Activated CD8-positive, alpha-beta T cell treated with anti-CD3 and anti-CD28 coated beads for 36 hours (primary cell): ENCODE data around the gene IFNA7. TPM values are rescaled to one million over a fixed set of nuclear protein-coding genes. Genes with fewer than 3 reads are reported as not detected.
"Not testable (repeated sequence)": the region's sequence is repeated elsewhere in the genome, so short reads cannot be mapped to it uniquely, and the experiment has no call there.

Experiments
- ATAC-seq: fragments of 200-7000 bp; cut with Tn5 transposase; one replicate; pipeline ENCODE4 v1.10.0; 2021; ENCODE audit warnings: mild to moderate bottlenecking, moderate library complexity
- CTCF ChIA-PET: fragments of 350-600 bp; sonication (Branson Sonifier 250); formaldehyde crosslinking; loops from one replicate; lab custom pipeline; 2021; ENCODE audit warnings: antibody characterized with exemption; lab: Charles Lee
- POLR2A ChIA-PET: fragments of 350-600 bp; sonication (Branson Sonifier 250); formaldehyde crosslinking; loops from one replicate; lab custom pipeline; 2021; ENCODE audit warnings: antibody characterized with exemption; lab: Charles Lee
- DNase-seq: peaks from one replicate; pipeline ENCODE4 v3.0.0-alpha.2; 2020
- H3K27ac Mint-ChIP-seq: one replicate; pipeline ENCODE4 v1.8.0; 2021; ENCODE audit warnings: mild to moderate bottlenecking, mixed read lengths
- H3K27me3 Mint-ChIP-seq: one replicate; pipeline ENCODE4 v1.8.0; 2021; ENCODE audit warnings: mixed read lengths
- H3K36me3 Mint-ChIP-seq: one replicate; pipeline ENCODE4 v1.8.0; 2021; ENCODE audit warnings: low read depth, mixed read lengths
- H3K4me1 Mint-ChIP-seq: one replicate; pipeline ENCODE4 v1.8.0; 2021; ENCODE audit warnings: low read depth, mixed read lengths
- H3K4me3 Mint-ChIP-seq: one replicate; pipeline ENCODE4 v1.8.0; 2021; ENCODE audit warnings: mild to moderate bottlenecking, moderate library complexity, mixed read lengths
- H3K9me3 Mint-ChIP-seq: one replicate; pipeline ENCODE4 v1.8.0; 2021; ENCODE audit warnings: mixed read lengths
- intact Hi-C: fragments of 100-400 bp; cut with micrococcal nuclease; formaldehyde crosslinking; loops from one replicate; pipeline ENCODE4 v1.10.0; 2022
- total RNA-seq, 2 experiments: library from RNA; stranded (reverse); gene quantifications; one replicate each; pipeline ENCODE4 v1.2.3, GENCODE V29; 2021
- TF ChIP-seq, protein P1 (sequence below): fragments of 200-600 bp; IDR thresholded peaks from one replicate; pipeline ENCODE4 v1.8.0; 2022; ENCODE audit warnings: antibody characterized with exemption, mild to moderate bottlenecking

IFNA7 gene
- not detected for total RNA-seq

GRCh38 chr9:21202105-21202504 is at the start of gene IFNA7:
Gene IFNA7, minus strand, starts transcription at chr9:21202205. Its CDS starts 40 bp downstream, at chr9:21202165.
- H3K4me3 Mint-ChIP-seq, H3K27me3 Mint-ChIP-seq, H3K4me1 Mint-ChIP-seq, H3K9me3 Mint-ChIP-seq, intact Hi-C loops, H3K36me3 Mint-ChIP-seq, DNase-seq, ATAC-seq, POLR2A ChIA-PET, H3K27ac Mint-ChIP-seq: not testable (repeated sequence)
- CTCF ChIA-PET, result interaction anchor here (0.6 to 1.5 kb wide), 3 partner anchors 11 to 194 kb away, joined by 3 read pairs; no protein-coding TSS in a partner anchor

GRCh38 chr9:21251638-21252037 is 49.6 kb upstream of the IFNA7 start:
- intact Hi-C loops, result no loop called here
- CTCF ChIA-PET, result interaction anchor here (0.9 to 4.5 kb wide), 12 partner anchors 12 to 182 kb away, joined by 3 to 37 read pairs (median 5); partner anchors contain the start of gene IFNA14
- POLR2A ChIA-PET, result no interaction called here
- Mint-ChIP-seq H3K36me3 (no peaks in the 10 kb centered on the region), H3K27me3 (peaks cover 3% of the 10 kb centered on the region), H3K9me3 (no peaks in the 10 kb centered on the region), H3K4me1 (peaks cover 5% of the 10 kb centered on the region), H3K27ac (no peak overlapping the region), H3K4me3 (no peak overlapping the region)
- TF ChIP-seq, protein P1, sequence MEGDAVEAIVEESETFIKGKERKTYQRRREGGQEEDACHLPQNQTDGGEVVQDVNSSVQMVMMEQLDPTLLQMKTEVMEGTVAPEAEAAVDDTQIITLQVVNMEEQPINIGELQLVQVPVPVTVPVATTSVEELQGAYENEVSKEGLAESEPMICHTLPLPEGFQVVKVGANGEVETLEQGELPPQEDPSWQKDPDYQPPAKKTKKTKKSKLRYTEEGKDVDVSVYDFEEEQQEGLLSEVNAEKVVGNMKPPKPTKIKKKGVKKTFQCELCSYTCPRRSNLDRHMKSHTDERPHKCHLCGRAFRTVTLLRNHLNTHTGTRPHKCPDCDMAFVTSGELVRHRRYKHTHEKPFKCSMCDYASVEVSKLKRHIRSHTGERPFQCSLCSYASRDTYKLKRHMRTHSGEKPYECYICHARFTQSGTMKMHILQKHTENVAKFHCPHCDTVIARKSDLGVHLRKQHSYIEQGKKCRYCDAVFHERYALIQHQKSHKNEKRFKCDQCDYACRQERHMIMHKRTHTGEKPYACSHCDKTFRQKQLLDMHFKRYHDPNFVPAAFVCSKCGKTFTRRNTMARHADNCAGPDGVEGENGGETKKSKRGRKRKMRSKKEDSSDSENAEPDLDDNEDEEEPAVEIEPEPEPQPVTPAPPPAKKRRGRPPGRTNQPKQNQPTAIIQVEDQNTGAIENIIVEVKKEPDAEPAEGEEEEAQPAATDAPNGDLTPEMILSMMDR, result no peak
- no peak for ATAC-seq
- no peak for DNase-seq

DNA sequence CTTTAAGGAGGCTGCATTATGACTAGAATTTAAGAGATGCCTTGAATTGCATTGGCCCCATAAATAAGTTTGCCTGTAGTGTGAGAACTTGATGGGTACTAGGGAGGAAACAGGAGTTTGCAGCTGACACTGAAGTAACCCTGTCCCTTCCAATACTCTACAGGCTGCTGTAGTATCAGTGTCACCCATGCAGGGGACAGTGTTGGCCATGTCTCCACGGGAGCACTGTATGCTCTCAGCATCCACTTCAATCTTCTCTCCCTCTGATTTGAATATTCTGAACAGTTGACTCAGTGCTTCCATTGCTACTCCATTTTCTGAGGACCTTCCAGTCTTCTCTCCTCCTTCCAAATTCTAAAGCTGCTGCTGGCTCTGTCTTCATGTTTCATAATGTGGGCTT is 49.2 kb upstream of the IFNA7 start:
- TF ChIP-seq, protein P1, result no peak
- no peaks in the 10 kb centered on the region for H3K36me3 Mint-ChIP-seq
- no peak overlapping the region for H3K4me3 Mint-ChIP-seq
- CTCF ChIA-PET, result interaction anchor here (0.9 to 4.5 kb wide), 8 partner anchors 11 to 183 kb away, joined by 3 to 37 read pairs (median 6); partner anchors contain the start of gene IFNA14
- peaks cover 3% of the 10 kb centered on the region for H3K27me3 Mint-ChIP-seq
- H3K4me1 Mint-ChIP-seq, result peaks cover 5% of the 10 kb centered on the region
- ATAC-seq, result no peak
- intact Hi-C loops, result no loop called here
- DNase-seq, result no peak
- H3K9me3 Mint-ChIP-seq, result no peaks in the 10 kb centered on the region
- POLR2A ChIA-PET, result no interaction called here
- H3K27ac Mint-ChIP-seq, result no peak overlapping the region

- Mint-ChIP-seq H3K36me3 (no peaks in the 10 kb centered on the region), H3K4me3 (no peak overlapping the region), H3K27ac (no peak overlapping the region), H3K9me3 (no peaks in the 10 kb centered on the region), H3K4me1 (peaks cover 7% of the 10 kb centered on the region), H3K27me3 (peaks cover 11% of the 10 kb centered on the region)
- TF ChIP-seq, protein P1, result no peak
- CTCF ChIA-PET, result interaction anchor here (1.7 kb wide), 1 partner anchor 9 kb away, joined by 10 read pairs; no protein-coding TSS in a partner anchor
- intact Hi-C loops, result no loop called here
- ATAC-seq (no peak), DNase-seq (no peak)
- POLR2A ChIA-PET, result no interaction called here
Measured at GRCh38 chr9:21244836-21245235, 42.8 kb upstream of the IFNA7 start.

DNA sequence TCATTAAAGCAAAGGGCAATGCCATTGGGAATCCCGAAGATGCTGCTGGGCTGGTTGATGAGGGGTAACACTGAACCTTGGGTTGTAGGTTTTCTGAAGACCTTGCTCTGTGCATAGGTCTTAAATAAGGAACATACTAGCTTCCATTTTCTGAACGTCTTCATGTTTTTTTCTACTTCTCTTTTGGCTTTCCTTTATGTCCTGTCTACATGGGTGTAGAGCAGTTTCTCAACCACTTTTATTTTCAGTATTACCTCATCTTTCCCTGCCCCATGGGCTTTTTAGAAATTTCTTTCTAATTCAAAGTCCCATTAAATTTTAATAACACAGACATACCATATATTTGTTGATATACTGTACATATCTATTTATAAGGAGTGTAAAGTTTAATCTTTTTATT is 37.9 kb upstream of the IFNA7 start, which contains the start of gene IFNA14:
TSS of gene IFNA14 (minus strand) at position 95 of the 400 bp plus-strand sequence. CDS start at position 25, 70 bp downstream.
- intact Hi-C loops, result loop anchor here (10.0 kb wide), 2 partner anchors 85 to 205 kb away; partner anchors contain the start of gene IFNA1
- CTCF ChIA-PET, result interaction anchor here (1.0 to 1.4 kb wide), 3 partner anchors 11 to 79 kb away, joined by 3 read pairs; no protein-coding TSS in a partner anchor
- H3K9me3 Mint-ChIP-seq, result no peaks in the 10 kb centered on the region
- no peak within 1 kb of the TSS for H3K27ac Mint-ChIP-seq
- TF ChIP-seq, protein P1, result no peak
- peaks cover 13% of the 10 kb centered on the region for H3K4me1 Mint-ChIP-seq
- ATAC-seq (no peak), DNase-seq (no peak)
- H3K4me3 Mint-ChIP-seq, result no peak within 1 kb of the TSS
- H3K27me3 Mint-ChIP-seq, result peaks cover 15% of the 10 kb centered on the region
- POLR2A ChIA-PET, result no interaction called here
- no peaks in the 10 kb centered on the region for H3K36me3 Mint-ChIP-seq

GRCh38 chr9:21236360-21236714 is 34.3 kb upstream of the IFNA7 start:
- DNase-seq, POLR2A ChIA-PET, H3K9me3 Mint-ChIP-seq, H3K4me1 Mint-ChIP-seq, H3K27ac Mint-ChIP-seq, ATAC-seq, H3K4me3 Mint-ChIP-seq, H3K36me3 Mint-ChIP-seq, H3K27me3 Mint-ChIP-seq: not testable (repeated sequence)
- intact Hi-C loops, result loop anchor here (10.0 kb wide), 2 partner anchors 88 to 208 kb away; partner anchors contain the start of gene IFNA1
- CTCF ChIA-PET, result interaction anchor here (0.7 to 3.3 kb wide), 52 partner anchors 9 to 772 kb away, joined by 3 to 37 read pairs (median 4); partner anchors contain the start of gene CDKN2B
